Measurements from ENCODE around the gene CMC1. TPM values are rescaled to one million over a fixed set of nuclear protein-coding genes. Genes with fewer than 3 reads are reported as not detected.

CMC1 gene
- polyA plus RNA-seq, 1 donor, result 31.7 TPM

DNA sequence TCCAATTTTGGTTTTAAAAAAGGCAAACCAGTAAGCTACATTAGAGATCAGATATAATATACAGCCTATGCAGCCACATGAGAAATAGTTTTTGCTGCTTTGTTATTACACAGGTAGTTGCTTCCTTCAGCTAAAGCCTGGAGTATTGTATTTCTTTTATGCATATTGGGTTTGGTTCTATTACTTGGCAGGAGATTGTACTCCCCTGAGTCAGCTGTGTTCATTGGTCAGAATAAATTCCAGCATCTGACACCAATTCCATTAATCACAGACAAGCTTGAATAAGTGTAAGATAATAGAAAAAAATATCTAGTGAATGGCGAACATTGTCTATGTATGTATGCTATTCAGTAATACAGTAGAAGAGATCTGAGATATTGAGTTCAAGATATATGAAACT, 81.0 kb downstream of the CMC1 start:
- H3K4me1 ChIP-seq (ENCODE audit: control insufficient read depth, insufficient read depth, low read length), result no peaks in the 10 kb centered on the region
- H3K27me3 ChIP-seq (ENCODE audit: control insufficient read depth, insufficient read depth, low read length), result no peaks in the 10 kb centered on the region
- peaks cover 34% of the 10 kb centered on the region for H3K36me3 ChIP-seq (ENCODE audit: control insufficient read depth, insufficient read depth, low read length)
- no peak overlapping the region for H3K4me3 ChIP-seq (ENCODE audit: low read length)
- 100% methylated on average over 1 of the region's 1 CpG for WGBS (ENCODE audit: insufficient coverage, low lambda C conversion rate)
- DNase-seq, result no peak
- H3K9me3 ChIP-seq (ENCODE audit: control insufficient read depth, low read depth, low read length), result no peaks in the 10 kb centered on the region
- H3K27ac ChIP-seq (ENCODE audit: low read length), result no peak overlapping the region

DNA sequence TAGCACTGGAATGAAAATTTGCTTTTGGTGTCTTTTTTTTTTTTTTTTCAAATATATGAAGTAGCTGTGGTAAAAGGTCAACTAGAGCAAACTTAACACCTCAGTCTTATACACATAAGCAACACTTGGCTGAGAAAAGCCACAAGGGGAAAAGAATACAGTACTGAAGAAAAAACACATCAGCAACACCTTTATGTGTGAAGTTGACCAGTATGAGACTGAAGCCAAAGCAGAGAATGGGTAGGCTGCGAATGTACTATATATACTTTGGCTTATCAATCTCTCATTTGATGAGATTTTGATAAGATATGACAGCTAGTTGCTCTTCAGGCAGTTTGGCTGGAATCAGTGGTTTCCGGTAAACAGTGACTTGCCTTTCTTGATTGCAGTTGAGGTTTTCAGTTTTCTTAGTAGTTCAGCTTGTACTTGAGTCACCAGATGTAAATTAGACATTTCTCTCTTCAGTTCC, 85.1 kb downstream of the CMC1 start:
- no peaks in the 10 kb centered on the region for H3K4me1 ChIP-seq (ENCODE audit: control insufficient read depth, insufficient read depth, low read length)
- no peak overlapping the region for H3K4me3 ChIP-seq (ENCODE audit: low read length)
- H3K27ac ChIP-seq (ENCODE audit: low read length), result no peak overlapping the region
- no CpG with 5 or more reads among the region's 2 CpGs for WGBS (ENCODE audit: insufficient coverage, low lambda C conversion rate)
- DNase-seq, result no peak
- peaks cover 26% of the 10 kb centered on the region for H3K36me3 ChIP-seq (ENCODE audit: control insufficient read depth, insufficient read depth, low read length)
- H3K27me3 ChIP-seq (ENCODE audit: control insufficient read depth, insufficient read depth, low read length), result no peaks in the 10 kb centered on the region
- no peaks in the 10 kb centered on the region for H3K9me3 ChIP-seq (ENCODE audit: control insufficient read depth, low read depth, low read length)

DNA sequence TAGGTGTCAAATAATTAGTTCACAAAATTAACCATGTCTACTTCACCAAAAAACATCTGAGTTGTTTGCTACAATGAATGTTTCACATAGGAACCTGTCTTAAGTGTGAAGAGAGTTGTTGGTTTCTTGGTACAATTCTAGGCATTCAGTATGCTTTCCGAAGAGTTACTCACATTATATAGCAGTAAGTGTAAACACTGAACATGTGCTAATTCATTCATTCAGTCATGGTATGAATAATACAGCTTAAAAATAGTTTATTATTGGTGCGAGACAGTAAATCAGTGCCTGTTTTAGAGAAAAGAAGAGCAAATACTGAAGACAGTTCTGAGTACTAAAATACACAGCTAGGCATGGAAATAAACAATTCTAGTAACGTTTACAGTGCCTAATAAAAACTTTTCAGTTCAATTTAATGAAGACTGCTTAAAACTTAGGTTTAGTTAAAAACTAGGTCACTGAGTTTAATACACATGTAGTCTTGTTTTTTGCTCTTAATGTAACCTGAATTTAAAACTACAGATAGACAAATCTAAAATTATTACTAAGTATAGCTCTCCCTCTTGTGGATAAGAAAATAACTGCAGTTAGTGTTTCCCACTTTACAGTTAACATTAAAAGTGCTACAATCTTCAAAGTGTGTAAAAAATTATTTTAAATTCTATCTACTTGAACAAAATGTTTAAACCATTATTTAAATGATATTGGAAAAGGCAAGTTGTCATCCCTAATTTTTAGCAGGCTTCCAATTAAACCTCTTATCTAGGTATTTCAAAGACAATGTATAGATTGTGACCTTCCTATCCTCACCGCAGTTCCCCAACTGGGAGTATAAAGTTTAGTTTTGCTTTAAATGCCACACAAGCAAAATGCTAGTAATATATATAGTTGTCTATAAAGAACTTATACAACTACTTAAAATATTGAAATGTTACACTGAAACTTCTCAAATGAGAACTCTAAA, 87.1 kb downstream of the CMC1 start:
- H3K27me3 ChIP-seq (ENCODE audit: control insufficient read depth, insufficient read depth, low read length), result no peaks in the 10 kb centered on the region
- H3K4me3 ChIP-seq (ENCODE audit: low read length), result no peak overlapping the region
- no peaks in the 10 kb centered on the region for H3K4me1 ChIP-seq (ENCODE audit: control insufficient read depth, insufficient read depth, low read length)
- no peak overlapping the region for H3K27ac ChIP-seq (ENCODE audit: low read length)
- H3K36me3 ChIP-seq (ENCODE audit: control insufficient read depth, insufficient read depth, low read length), result peaks cover 24% of the 10 kb centered on the region
- WGBS (ENCODE audit: insufficient coverage, low lambda C conversion rate), result 70% methylated on average over 3 of the region's 4 CpGs
- peak in 1 of 2 donors; percentile 9 for DNase-seq
- no peaks in the 10 kb centered on the region for H3K9me3 ChIP-seq (ENCODE audit: control insufficient read depth, low read depth, low read length)

DNA sequence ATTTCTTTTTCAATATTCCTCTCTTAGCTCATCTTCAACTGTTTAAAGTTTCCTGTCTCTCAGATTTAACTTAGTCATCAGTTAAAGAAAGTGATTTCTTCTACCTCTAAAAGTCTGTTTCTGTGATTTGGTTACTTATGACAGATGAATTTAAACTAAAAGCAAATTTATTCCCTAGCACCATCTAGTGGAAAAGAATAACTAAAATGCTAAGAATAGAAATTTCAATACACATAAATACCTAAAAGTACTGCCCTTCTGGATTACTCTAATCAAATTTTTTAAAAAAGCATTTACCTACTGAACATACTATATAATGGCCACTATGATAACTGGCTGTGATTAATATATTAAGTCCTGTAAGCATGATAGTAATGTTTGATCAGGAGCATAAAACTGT, 93.1 kb downstream of the CMC1 start:
- H3K4me1 ChIP-seq (ENCODE audit: control insufficient read depth, insufficient read depth, low read length), result no peaks in the 10 kb centered on the region
- H3K27me3 ChIP-seq (ENCODE audit: control insufficient read depth, insufficient read depth, low read length), result no peaks in the 10 kb centered on the region
- no peaks in the 10 kb centered on the region for H3K9me3 ChIP-seq (ENCODE audit: control insufficient read depth, low read depth, low read length)
- H3K27ac ChIP-seq (ENCODE audit: low read length), result no peak overlapping the region
- DNase-seq, result no peak
- peaks cover 22% of the 10 kb centered on the region for H3K36me3 ChIP-seq (ENCODE audit: control insufficient read depth, insufficient read depth, low read length)
- no peak overlapping the region for H3K4me3 ChIP-seq (ENCODE audit: low read length)

DNA sequence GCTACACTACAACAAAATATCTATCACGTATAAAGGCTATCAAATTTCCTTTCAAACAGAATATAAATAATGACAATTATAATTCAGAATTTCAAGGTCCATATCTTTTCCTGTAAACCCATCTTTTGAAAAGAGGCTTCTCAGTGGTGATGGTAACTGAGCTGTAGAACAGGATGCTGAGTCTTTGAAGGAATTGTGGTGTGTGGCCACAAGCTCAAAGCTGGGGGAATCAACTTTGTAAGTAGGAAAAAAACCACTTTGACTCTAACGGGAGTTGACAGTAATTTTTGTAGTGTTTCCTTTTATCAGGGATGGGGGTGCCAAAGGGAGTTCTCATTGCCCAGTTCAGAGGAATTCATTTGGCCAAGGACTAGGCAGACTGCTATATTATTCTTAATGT, 93.8 kb downstream of the CMC1 start:
- Histone ChIP-seq H3K27me3 (ENCODE audit: control insufficient read depth, insufficient read depth, low read length) (no peaks in the 10 kb centered on the region), H3K36me3 (ENCODE audit: control insufficient read depth, insufficient read depth, low read length) (peaks cover 22% of the 10 kb centered on the region), H3K4me1 (ENCODE audit: control insufficient read depth, insufficient read depth, low read length) (no peaks in the 10 kb centered on the region), H3K4me3 (ENCODE audit: low read length) (no peak overlapping the region), H3K27ac (ENCODE audit: low read length) (no peak overlapping the region), H3K9me3 (ENCODE audit: control insufficient read depth, low read depth, low read length) (no peaks in the 10 kb centered on the region)
- 57% methylated on average over 1 of the region's 2 CpGs for WGBS (ENCODE audit: insufficient coverage, low lambda C conversion rate)
- DNase-seq, result no peak

DNA sequence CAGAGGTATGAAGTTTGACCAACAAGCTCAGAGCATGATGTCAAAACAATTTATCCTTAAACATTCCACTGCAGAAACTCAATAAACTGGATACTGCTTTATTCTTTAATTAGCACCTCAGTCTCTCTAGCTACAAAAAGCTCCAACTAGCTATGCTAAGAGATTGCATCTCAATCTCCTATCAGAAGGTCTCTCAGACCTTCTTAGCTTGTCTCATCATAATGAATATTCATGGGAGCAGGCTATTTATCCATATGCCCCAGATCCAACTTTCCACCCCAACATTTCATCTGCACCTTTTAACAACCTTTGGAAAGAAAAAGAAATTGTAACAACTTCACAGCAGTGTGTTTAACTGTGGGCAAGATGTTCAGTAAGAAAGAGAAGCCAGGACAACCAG, 95.8 kb downstream of the CMC1 start:
- no peak overlapping the region for H3K27ac ChIP-seq (ENCODE audit: low read length)
- no peaks in the 10 kb centered on the region for H3K27me3 ChIP-seq (ENCODE audit: control insufficient read depth, insufficient read depth, low read length)
- H3K36me3 ChIP-seq (ENCODE audit: control insufficient read depth, insufficient read depth, low read length), result peaks cover 18% of the 10 kb centered on the region
- DNase-seq, result no peak
- no peaks in the 10 kb centered on the region for H3K4me1 ChIP-seq (ENCODE audit: control insufficient read depth, insufficient read depth, low read length)
- H3K4me3 ChIP-seq (ENCODE audit: low read length), result no peak overlapping the region
- no peaks in the 10 kb centered on the region for H3K9me3 ChIP-seq (ENCODE audit: control insufficient read depth, low read depth, low read length)

DNA sequence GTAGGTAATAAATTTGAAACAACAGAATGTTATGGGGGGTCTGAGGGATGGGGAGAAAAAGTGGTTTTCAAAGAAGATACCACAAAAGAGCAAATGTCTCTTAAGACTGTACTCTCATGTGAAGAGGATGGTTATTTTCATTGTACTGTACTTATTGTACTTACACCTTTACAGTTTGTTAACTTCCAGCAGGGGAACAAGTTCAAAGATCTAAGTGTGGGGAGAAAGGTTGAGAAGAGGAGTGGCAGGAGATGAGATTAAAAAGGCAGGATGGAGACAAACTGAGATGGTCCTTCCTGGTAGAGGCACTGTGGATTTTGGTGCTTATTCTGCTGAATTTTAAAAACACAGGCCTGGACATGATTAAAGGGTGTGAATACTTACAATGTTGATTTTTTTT, 101.7 kb downstream of the CMC1 start:
- peaks cover 6% of the 10 kb centered on the region for H3K36me3 ChIP-seq (ENCODE audit: control insufficient read depth, insufficient read depth, low read length)
- no peak overlapping the region for H3K27ac ChIP-seq (ENCODE audit: low read length)
- H3K4me1 ChIP-seq (ENCODE audit: control insufficient read depth, insufficient read depth, low read length), result peaks cover 7% of the 10 kb centered on the region
- no peaks in the 10 kb centered on the region for H3K27me3 ChIP-seq (ENCODE audit: control insufficient read depth, insufficient read depth, low read length)
- H3K9me3 ChIP-seq (ENCODE audit: control insufficient read depth, low read depth, low read length), result no peaks in the 10 kb centered on the region
- H3K4me3 ChIP-seq (ENCODE audit: low read length), result no peak overlapping the region
- DNase-seq, result peak in 1 of 2 donors; percentile 31

DNA sequence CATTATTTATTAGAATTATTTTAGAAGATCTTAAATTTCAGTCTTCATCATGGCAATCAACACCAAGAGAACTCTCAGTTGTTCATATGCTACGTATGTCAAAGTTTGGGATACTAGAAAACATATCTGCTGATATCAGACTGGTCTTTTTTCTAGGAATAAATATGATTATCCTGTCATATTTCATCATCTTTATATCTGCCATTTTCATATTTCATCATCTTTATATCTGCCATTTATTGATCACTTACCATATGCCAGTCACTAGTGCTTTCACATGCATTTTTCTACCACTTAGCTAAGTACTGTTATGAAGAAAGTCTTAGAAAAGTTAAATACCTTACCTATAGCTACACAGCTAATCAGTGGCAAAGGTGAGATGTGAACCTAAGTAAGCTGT, 104.3 kb downstream of the CMC1 start:
- peaks cover 7% of the 10 kb centered on the region for H3K4me1 ChIP-seq (ENCODE audit: control insufficient read depth, insufficient read depth, low read length)
- no peaks in the 10 kb centered on the region for H3K36me3 ChIP-seq (ENCODE audit: control insufficient read depth, insufficient read depth, low read length)
- no CpG with 5 or more reads among the region's 1 CpG for WGBS (ENCODE audit: insufficient coverage, low lambda C conversion rate)
- H3K9me3 ChIP-seq (ENCODE audit: control insufficient read depth, low read depth, low read length), result no peaks in the 10 kb centered on the region
- H3K27ac ChIP-seq (ENCODE audit: low read length), result no peak overlapping the region
- H3K4me3 ChIP-seq (ENCODE audit: low read length), result no peak overlapping the region
- H3K27me3 ChIP-seq (ENCODE audit: control insufficient read depth, insufficient read depth, low read length), result no peaks in the 10 kb centered on the region
- no peak for DNase-seq

DNA sequence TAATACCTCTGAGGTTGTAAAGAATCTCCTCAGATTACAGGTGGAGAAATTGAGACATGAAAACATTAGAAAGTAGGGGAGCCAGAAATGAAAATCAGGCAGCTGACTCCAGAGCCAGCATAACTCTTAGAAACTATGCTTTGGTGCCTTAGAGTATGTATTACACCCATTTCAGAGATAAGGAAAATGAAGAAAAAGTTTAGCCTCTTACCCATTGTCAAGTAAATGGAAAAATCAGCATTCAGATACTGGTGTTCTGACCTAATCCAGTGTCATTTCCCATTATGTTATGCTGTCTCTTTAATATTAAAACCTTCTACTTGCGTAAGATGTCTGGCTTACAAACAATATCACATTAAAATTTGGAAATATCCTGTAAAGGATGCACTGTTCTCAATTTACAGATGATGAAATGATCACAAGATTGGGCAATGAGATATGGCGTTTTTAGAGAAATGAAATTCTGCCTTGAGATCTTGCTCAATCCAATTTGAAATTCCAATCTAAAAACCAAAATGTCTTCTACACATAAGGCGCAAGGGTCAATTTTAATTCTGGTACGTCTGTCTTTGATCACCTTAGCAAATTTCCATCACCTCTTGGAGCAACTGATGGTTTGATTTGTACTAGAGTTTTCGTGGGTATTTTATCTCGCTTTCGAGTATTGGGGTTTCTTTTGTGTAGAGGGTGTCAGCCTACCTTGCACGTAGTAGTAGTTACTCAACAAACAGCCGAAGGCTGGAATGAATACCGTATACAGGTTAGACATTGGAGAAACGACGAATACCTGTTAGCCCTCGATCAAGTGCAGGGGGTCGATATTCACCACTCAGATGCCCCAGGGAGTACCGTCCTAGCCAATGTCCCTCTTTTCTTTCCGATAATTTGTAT, 106.2 kb downstream of the CMC1 start:
- Histone ChIP-seq H3K4me3 (ENCODE audit: low read length) (peak overlapping the region; percentile 78), H3K4me1 (ENCODE audit: control insufficient read depth, insufficient read depth, low read length) (peaks cover 7% of the 10 kb centered on the region), H3K27me3 (ENCODE audit: control insufficient read depth, insufficient read depth, low read length) (no peaks in the 10 kb centered on the region), H3K36me3 (ENCODE audit: control insufficient read depth, insufficient read depth, low read length) (no peaks in the 10 kb centered on the region), H3K9me3 (ENCODE audit: control insufficient read depth, low read depth, low read length) (no peaks in the 10 kb centered on the region), H3K27ac (ENCODE audit: low read length) (peak overlapping the region; percentile 98)
- no peak for DNase-seq
- 0% methylated on average over 3 of the region's 16 CpGs for WGBS (ENCODE audit: insufficient coverage, low lambda C conversion rate)

DNA sequence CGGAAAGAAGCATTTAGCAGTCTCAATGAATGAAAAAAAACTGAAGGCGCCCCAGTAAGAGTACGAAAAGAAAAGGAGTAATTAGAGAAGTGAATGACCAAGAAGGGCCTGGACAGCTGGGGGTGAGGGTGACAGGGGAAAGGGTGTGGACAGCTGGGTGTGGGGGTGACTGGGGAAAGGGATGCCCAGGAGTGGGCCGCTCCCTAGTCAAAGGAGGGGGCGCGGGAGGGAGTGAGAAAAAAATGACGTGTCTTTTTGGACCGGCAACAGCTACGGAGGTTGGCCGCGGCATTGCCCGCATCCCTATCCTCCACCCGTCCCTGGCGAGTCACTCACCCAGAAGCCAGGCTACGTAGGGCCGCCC, 106.8 kb downstream of the CMC1 start:
- peaks cover 4% of the 10 kb centered on the region for H3K9me3 ChIP-seq (ENCODE audit: control insufficient read depth, low read depth, low read length)
- no peak for DNase-seq
- H3K27ac ChIP-seq (ENCODE audit: low read length), result peak overlapping the region; percentile 98
- peak overlapping the region; percentile 78 for H3K4me3 ChIP-seq (ENCODE audit: low read length)
- H3K36me3 ChIP-seq (ENCODE audit: control insufficient read depth, insufficient read depth, low read length), result peaks cover 3% of the 10 kb centered on the region
- WGBS (ENCODE audit: insufficient coverage, low lambda C conversion rate), result 0% methylated on average over 1 of the region's 16 CpGs
- no peaks in the 10 kb centered on the region for H3K27me3 ChIP-seq (ENCODE audit: control insufficient read depth, insufficient read depth, low read length)
- peaks cover 7% of the 10 kb centered on the region for H3K4me1 ChIP-seq (ENCODE audit: control insufficient read depth, insufficient read depth, low read length)

Data from large intestine (tissue), 3 donors.